Omental fat pad (tissue), 4 donors: ENCODE measurements around the gene CAPN9. TPM values are rescaled to one million over a fixed set of nuclear protein-coding genes. Genes with fewer than 3 reads are reported as not detected.

Source experiments
- ATAC-seq: fragments of 150-250 bp; one replicate; pipeline ENCODE4 v1.9.1; 2016; ENCODE audit warnings: mild to moderate bottlenecking, moderate library complexity; ENCODE audit not compliant: low FRiP score
- DNase-seq: peaks from one replicate; pipeline ENCODE4 v3.0.0-alpha.2; 2019; ENCODE audit warnings: low spot score
- total RNA-seq, 4 donors: library from RNA; depleted of rRNA; stranded (reverse); fragments of >200 nt; gene quantifications; one replicate each; pipeline ENCODE4 v1.1.0, GENCODE V29; 2016
- TF ChIP-seq, protein P1 (sequence below), 3 donors: fragments of 450-650 bp; IDR thresholded peaks; one replicate each; pipeline ENCODE4 v1.5.1; 2016 to 2017; ENCODE audit warnings: antibody characterized with exemption in 3 of 3, mild to moderate bottlenecking in 3 of 3, moderate library complexity in 2 of 3

Gene CAPN9
- total RNA-seq, 4 donors from 2014 or later: not detected

GRCh38 chr1:230807561-230808280 is 60.5 kb downstream of the CAPN9 start:
- DNase-seq: no peak
- TF ChIP-seq, protein P1, sequence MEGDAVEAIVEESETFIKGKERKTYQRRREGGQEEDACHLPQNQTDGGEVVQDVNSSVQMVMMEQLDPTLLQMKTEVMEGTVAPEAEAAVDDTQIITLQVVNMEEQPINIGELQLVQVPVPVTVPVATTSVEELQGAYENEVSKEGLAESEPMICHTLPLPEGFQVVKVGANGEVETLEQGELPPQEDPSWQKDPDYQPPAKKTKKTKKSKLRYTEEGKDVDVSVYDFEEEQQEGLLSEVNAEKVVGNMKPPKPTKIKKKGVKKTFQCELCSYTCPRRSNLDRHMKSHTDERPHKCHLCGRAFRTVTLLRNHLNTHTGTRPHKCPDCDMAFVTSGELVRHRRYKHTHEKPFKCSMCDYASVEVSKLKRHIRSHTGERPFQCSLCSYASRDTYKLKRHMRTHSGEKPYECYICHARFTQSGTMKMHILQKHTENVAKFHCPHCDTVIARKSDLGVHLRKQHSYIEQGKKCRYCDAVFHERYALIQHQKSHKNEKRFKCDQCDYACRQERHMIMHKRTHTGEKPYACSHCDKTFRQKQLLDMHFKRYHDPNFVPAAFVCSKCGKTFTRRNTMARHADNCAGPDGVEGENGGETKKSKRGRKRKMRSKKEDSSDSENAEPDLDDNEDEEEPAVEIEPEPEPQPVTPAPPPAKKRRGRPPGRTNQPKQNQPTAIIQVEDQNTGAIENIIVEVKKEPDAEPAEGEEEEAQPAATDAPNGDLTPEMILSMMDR (IDR thresholded peaks at IDR 0.05): no peak
- no peak for ATAC-seq

GRCh38 chr1:230808281-230808872 is 61.2 kb downstream of the CAPN9 start:
- TF ChIP-seq, protein P1 (IDR thresholded peaks at IDR 0.05): no peak
- ATAC-seq (no peak), DNase-seq (no peak)

GRCh38 chr1:230809256-230809990 is 62.2 kb downstream of the CAPN9 start:
- no peak for ATAC-seq
- TF ChIP-seq, protein P1 (IDR thresholded peaks at IDR 0.05): no peak
- no peak for DNase-seq

DNA sequence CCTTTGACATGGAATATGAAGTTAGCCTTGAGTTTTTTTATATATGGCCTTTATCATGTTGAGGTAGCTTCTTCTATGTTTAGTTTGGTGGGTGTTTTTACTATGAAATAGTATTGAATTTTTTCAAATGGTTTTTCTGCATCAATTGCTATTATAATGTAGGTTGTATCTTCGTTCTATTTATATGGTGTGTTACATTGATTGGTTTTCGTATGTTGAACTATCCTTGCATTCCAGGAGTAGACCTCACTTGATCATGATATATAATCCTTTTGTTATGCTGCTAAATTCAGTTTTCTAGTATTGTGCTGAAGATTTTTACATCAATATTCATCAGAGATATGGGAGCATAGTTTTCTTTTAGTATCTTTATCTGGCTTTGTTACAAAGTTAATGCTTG is 65.4 kb downstream of the CAPN9 start:
- DNase-seq (no peak), ATAC-seq (no peak)
- TF ChIP-seq, protein P1 (IDR thresholded peaks at IDR 0.05): no peak

GRCh38 chr1:230814949-230815692 is 67.9 kb downstream of the CAPN9 start:
- ATAC-seq (no peak), DNase-seq (no peak)
- TF ChIP-seq, protein P1 (IDR thresholded peaks at IDR 0.05): no peak

GRCh38 chr1:230816018-230816417 is 68.8 kb downstream of the CAPN9 start:
- DNase-seq (no peak), ATAC-seq (no peak)
- TF ChIP-seq, protein P1 (IDR thresholded peaks at IDR 0.05): no peak
